Measurements from ENCODE around the gene TMX1. TPM values are rescaled to one million over a fixed set of nuclear protein-coding genes. Genes with fewer than 3 reads are reported as not detected.

TMX1 gene
- total RNA-seq, 3 donors from 2014 or later = 31.5 to 44.1 (median 41.8) TPM

DNA sequence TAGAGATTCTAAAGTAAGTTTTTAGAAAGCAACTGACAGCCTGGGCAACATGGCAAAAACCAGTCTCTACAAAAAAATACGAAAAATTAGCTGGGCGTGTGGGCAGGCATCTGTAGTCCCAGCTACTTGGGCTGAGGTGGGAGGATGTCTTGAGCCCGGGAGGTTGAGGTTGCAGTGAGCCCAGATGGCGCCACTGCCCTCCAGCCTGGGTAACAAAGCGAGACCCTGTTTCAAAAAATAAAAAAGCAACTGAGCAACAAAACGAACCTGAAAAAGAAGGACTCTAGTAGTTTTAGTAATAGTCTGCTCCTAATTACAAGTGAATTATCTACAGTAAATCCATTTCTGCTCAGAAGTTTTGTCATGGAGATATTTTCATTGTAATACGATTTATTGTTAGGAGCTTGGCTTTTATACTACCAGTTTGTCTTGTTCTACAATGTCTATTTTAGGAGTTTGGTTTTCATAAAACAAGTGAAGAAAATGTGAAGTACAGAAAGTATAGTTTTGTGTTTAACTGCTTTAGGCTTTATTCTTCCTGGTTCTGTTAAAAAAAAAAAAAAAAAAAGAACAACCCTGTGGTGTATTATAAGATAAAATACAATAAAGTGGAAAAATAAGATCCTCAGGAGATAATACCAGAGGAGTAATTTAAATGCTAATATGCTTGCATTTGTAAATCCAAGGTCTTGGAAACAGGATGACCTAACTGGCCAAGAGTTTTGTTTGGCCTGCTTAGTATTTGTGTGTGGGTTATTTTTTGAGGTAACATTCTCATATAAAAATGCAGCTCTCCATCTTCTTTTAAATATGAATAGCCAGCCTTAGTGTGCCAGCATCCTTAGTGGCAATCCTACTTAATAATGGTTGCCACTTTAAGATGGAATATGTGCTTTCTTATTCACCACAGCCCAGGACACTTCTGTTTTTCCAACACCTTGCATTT lies 2.8 kb downstream of the TMX1 start:
- Histone ChIP-seq H3K9me3 (no peaks in the 10 kb centered on the region), H3K4me3 (no peak overlapping the region), H3K27me3 (no peaks in the 10 kb centered on the region), H3K27ac (no peak overlapping the region), H3K4me1 (peaks cover 0 to 8% of the 10 kb centered on the region in 2 donors), H3K36me3 (no peaks in the 10 kb centered on the region)
- DNase-seq (ENCODE audit: low spot score in 2 of 2) = no peak
- TF ChIP-seq POLR2A (IDR thresholded peaks at IDR 0.05) (no peak), POLR2AphosphoS5 (IDR thresholded peaks at IDR 0.05) (no peak)
- TF ChIP-seq, protein P1, sequence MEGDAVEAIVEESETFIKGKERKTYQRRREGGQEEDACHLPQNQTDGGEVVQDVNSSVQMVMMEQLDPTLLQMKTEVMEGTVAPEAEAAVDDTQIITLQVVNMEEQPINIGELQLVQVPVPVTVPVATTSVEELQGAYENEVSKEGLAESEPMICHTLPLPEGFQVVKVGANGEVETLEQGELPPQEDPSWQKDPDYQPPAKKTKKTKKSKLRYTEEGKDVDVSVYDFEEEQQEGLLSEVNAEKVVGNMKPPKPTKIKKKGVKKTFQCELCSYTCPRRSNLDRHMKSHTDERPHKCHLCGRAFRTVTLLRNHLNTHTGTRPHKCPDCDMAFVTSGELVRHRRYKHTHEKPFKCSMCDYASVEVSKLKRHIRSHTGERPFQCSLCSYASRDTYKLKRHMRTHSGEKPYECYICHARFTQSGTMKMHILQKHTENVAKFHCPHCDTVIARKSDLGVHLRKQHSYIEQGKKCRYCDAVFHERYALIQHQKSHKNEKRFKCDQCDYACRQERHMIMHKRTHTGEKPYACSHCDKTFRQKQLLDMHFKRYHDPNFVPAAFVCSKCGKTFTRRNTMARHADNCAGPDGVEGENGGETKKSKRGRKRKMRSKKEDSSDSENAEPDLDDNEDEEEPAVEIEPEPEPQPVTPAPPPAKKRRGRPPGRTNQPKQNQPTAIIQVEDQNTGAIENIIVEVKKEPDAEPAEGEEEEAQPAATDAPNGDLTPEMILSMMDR (IDR thresholded peaks at IDR 0.05) = no peak
- intact Hi-C loops (cut with DNase I; ENCODE audit: low total_unique reads) = no loop called here

DNA sequence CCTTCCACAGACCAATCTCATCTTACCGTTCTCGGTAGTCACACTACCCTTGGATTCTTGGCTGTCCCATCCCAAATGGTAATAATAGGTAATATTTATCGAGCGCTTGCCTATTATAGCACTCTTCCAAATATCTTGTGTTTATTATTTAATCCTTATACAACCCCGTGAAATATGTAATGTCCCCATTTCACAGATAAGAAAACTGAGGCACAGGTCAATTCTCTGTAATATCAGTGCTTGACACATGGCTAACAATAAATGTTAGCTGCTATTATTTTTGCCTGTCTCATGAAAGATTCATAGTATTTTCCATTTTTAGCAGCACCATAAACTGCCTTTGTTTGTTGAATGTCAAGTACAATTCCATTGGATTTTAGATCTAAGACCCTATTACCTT lies 4.5 kb downstream of the TMX1 start:
- Histone ChIP-seq H3K9me3 (no peaks in the 10 kb centered on the region), H3K4me1 (peaks cover 0 to 3% of the 10 kb centered on the region in 2 donors), H3K27me3 (no peaks in the 10 kb centered on the region), H3K27ac (no peak overlapping the region), H3K36me3 (no peaks in the 10 kb centered on the region), H3K4me3 (no peak overlapping the region)
- DNase-seq (ENCODE audit: low spot score in 2 of 2) = no peak
- TF ChIP-seq POLR2A (IDR thresholded peaks at IDR 0.05) (no peak), POLR2AphosphoS5 (IDR thresholded peaks at IDR 0.05) (no peak)
- TF ChIP-seq, protein P1 (IDR thresholded peaks at IDR 0.05) = no peak
- intact Hi-C loops (cut with DNase I; ENCODE audit: low total_unique reads) = no loop called here

DNA sequence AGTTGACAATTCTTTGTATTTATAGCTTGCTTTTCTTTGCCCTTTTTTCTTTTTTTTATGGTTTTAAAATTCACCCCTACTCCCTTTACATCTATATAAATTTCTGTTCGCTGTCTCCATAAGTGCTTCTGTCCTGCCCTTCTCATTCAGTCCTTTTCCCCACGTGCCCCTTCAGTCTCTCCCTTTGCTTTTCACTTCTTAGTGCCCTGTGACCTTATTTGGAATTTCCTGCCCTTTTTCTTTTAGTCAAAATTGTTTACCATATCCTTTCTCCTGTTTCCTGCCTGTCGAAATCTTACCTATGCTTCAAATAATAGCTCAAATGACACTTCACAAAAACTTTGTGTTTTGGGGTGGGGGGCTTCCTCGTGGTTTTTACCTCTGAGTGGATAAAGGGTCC lies 6.0 kb downstream of the TMX1 start:
- no peak for DNase-seq (ENCODE audit: low spot score in 2 of 2)
- no peaks in the 10 kb centered on the region for H3K9me3 ChIP-seq
- no peaks in the 10 kb centered on the region for H3K27me3 ChIP-seq
- H3K36me3 ChIP-seq = no peaks in the 10 kb centered on the region
- H3K27ac ChIP-seq = no peak overlapping the region
- H3K4me1 ChIP-seq = peaks cover 0 to 3% of the 10 kb centered on the region in 2 donors
- no peak overlapping the region for H3K4me3 ChIP-seq
- no peak for TF ChIP-seq POLR2AphosphoS5 (IDR thresholded peaks at IDR 0.05)
- TF ChIP-seq POLR2A (IDR thresholded peaks at IDR 0.05) = no peak
- TF ChIP-seq, protein P1 (IDR thresholded peaks at IDR 0.05) = no peak
- intact Hi-C loops (cut with DNase I; ENCODE audit: low total_unique reads) = no loop called here

DNA sequence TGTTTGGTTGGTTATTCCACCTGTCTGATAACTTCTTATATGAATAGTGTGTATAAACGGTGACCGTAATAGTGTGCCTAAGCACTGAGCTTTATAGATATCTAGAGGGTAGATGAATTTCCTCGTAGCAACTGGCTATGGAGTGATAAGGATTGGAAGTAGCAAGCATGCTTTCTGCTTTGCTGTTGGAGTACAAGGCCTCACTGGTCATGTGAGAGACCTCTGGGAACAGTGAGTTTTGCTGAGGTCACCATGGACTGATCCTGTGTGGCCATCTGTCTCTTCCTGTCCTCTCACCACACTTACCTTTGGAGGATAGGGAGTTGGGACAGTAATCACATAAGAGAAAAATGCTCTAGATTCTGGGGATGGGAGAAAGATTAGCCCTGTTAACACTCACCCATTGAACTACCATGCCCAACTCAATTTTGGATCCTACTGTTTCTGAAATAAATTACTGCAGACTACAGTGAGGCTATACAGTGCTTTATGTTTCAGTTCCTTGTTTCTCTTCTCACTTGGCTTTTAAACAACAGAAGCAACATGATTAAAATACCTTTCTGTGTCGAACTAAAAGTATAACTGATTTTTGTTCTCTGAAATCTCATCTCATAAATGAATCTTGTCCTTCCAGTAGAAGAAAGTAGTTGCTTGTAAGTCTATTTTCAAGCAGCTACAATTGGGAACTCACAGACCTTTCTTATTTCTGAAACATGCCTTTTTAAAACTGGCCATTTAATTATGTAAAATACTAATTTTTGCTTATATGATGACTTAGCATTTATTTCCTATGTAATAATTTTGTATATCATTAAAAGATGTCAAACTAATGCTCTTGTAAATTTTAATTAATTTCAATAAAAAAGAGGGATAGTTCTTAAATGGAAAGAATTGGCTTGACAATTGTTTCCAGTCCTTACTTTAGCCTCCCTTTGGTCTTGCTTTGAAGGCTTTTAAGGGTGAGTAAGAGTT lies 8.3 kb downstream of the TMX1 start:
- Histone ChIP-seq H3K36me3 (no peaks in the 10 kb centered on the region), H3K9me3 (no peaks in the 10 kb centered on the region), H3K4me1 (peaks cover 0 to 3% of the 10 kb centered on the region in 2 donors), H3K4me3 (no peak overlapping the region), H3K27me3 (no peaks in the 10 kb centered on the region), H3K27ac (no peak overlapping the region)
- DNase-seq (ENCODE audit: low spot score in 2 of 2) = no peak
- TF ChIP-seq POLR2A (IDR thresholded peaks at IDR 0.05) (no peak), POLR2AphosphoS5 (IDR thresholded peaks at IDR 0.05) (no peak)
- TF ChIP-seq, protein P1 (IDR thresholded peaks at IDR 0.05) = no peak
- intact Hi-C loops (cut with DNase I; ENCODE audit: low total_unique reads) = no loop called here
